ENCODE results near the gene TMEM143.
A peak's percentile ranks its signal among the peaks of the same experiment; 100 is the strongest.

The TMEM143 gene

DNA sequence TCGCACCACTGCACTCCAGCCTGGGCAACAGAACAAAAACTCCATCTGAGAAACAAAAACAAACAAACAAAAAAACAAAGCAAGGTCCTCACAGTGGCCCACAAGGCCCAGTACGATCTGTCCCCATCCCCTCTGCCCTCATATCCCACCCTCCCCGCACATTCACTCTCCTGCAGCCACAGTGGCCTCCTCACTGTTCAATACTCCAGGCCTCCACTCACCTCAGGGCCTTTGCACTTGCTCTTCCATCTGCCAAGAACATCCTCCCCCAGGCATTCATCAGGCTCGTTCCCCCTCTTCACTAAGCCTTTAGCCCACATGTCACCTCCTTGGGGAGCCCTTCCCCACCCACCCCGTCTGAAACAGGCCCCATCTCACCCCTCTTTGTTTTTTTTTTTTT is 4.6 kb downstream of the TMEM143 start:
- no peak for DNase-seq (ENCODE audit: low read depth)

DNA sequence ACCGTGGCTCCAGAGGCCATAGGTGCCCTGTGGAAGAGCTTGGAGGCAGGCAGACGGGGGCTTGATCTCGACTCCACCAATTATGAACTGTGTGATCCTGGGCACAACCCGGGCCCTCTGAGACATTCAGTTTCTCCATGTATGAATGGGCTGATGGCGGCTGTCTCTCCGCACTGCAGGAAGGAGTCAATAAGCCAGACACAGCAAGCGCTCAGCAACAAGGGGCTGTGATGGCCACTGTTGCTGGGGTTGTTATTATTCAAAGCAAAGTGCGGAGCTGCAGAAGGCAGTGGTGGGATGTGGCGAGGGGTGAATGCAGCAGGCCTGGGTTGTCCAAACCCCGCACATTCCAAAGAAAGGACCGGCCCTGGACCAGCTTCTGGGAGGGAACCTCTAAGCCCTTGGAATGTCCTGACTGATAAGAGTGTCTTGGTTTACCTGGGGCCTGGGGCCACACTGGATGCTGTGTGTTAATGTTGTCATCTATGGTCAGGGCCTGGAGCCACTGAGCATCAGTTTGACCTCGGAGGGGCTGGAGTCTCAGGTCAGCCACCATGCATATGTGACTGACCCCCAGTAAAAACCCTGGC is 8.3 kb downstream of the TMEM143 start:
- DNase-seq (ENCODE audit: low read depth): no peak

DNA sequence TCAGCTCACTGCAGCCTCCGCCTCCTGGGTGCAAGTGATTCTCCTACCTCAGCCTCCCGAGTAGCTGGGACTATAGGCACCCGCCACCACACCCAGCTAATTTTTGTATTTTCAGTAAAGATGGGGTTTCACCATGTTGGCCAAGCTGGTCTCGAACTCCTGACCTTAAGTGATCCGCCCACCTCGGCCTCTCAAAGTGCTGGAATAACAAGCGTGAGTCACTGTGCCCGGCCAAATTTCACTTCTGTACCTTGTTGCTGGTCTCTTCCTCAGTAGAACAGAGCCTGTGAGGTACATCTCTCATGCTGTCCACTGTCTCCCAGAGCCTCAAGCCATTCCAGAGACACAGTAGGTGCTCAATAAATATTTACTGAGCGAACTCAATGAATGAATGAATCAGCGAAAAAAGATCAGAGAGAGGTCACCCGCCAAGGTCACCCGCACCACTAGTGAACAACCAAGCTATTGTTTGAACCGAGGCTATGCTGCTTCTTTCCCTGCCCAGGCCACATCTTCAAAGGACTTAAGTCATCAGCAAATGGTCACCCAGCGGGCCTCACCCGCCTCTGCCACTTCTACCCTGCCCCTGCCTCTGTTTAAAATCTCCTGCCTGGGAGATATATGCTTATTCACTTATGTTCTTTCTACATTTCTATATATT is 9.3 kb downstream of the TMEM143 start:
- no peak for DNase-seq (ENCODE audit: low read depth)

DNA sequence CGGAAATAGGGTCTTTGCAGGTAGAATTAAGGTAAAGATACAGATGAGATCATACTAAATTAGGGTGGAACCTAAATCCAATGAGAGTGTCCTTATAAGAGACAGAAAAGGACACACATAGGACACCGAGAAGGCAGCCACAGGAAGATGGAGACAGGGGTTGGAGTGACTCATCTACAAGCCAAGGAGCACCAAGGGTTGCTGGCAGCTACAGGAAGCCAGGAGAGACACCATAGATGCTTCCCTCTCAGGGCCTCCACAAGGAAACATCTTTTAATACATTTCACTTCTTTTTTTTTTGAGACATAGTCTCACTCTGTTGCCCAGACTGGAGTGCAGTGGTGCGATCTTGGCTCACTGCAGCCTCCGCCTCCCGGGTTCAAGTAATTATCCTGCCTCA is 10.1 kb downstream of the TMEM143 start:
- no peak for DNase-seq (ENCODE audit: low read depth)

DNA sequence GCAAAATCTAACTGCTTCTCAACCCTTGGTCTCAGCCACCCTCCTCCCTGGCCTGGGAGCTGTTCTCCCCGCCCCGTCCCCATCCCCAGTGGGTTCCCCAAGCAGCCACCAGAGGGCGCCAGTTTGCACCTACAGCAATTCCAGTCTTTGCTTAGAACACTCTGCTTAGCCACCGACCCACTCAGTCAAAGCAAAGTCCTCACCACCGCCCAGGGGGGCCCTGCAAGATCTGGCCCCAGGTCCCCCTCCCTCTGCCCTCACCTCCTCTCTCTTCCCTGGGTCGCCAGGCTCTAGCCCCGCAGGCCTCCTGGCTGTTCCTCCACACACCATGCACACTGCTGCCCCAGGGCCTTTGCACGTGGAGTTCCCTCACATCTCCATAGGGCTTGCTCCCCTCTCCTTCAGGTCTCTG is 12.4 kb downstream of the TMEM143 start:
- no peak for DNase-seq (ENCODE audit: low read depth)

DNA sequence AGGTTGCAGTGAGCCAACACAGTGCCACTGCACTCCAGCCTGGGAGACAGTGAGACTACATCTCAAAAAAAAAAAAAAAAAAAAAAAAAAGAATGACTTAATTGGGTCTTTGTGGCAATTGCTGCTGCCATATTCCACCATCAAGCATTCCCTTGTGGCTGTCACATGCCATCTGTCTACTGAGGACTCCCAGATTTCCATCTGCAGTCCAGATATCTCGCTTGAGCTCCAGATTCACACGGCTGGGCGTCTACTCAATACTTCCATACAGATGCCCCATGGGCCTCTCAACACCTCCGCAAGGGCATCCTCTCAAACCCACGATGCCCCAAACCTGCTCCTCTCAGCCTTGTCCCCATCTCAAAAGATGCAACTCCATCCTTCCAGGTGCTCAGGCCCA is 12.9 kb downstream of the TMEM143 start:
- DNase-seq (ENCODE audit: low read depth): no peak

DNA sequence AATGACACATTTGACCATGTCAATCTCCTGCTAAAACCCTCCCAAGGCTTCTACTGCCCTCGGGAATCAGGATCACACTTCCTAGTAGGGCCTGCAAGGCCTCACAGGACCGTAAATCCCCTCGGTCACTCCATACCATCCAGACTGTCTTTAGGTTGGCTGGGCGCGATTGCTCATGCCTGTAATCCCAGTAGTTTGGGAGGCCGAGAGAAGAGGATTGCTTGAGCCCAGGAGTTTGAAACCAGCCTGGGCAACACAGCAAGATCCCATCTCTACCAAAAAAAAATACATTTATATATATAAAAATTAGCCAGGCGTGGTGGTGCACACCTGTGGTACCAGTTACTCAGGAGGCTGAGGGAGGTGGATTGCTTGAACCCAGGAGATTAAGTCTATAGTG is 15.0 kb downstream of the TMEM143 start:
- DNase-seq (ENCODE audit: low read depth): no peak

DNA sequence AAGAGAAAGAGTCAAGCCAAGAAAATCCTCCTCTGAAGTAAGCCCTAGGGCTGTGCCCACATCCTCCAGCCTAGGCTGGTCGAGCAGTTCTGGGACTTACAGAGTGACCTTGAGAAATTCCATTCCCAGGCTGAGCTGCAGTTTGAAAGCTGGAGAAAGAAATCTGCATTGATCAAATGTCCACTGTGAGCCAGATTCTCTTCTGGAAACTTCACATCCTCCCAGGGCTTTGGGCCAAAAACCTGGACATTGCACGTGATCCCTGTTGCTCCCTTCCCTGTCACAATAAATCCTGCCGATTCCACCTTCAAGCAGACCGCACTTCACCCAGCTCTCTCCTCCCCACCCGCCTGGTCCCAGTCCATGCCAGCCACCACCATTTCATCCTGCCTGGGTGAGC is 15.7 kb downstream of the TMEM143 start:
- DNase-seq (ENCODE audit: low read depth): no peak

DNA sequence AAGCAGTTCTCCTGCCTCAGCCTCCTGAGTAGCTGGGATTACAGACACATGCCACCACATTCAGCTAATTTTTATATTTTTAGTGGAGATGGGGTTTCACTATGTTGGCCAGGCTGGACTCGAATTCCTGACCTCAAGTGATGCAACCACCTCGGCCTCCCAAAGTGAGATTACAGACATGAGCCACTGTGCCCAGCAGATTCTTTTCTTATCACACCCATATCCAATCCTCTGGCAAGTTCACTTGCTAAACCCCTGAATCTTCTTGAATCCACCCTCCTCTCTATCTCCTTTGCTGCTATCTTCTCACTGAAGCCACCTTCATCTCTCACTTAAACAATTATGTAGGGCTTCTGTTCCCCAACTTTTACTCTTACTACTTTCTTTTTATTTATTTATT is 17.5 kb downstream of the TMEM143 start:
- no peak for DNase-seq (ENCODE audit: low read depth)

DNA sequence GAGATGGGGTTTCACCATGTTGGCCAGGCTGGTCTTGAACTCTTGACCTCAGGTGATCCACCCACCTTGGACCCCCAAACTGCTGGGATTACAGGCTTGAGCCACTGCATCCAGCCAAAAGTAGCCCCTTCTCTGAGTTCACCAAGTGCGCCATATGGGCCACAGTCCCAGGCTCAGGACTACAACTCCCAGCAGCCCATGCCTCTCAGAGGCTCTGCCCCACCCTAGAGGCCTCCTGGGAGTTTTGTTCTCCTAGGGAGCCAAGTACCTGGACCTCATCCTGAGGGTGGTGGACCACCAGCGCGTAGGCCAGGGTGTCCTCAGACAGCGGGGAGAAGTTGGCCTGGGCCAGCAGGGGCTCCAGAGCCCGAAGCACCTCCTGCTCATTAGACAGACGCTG is 18.8 kb downstream of the TMEM143 start:
- DNase-seq (ENCODE audit: low read depth): no peak

DNA sequence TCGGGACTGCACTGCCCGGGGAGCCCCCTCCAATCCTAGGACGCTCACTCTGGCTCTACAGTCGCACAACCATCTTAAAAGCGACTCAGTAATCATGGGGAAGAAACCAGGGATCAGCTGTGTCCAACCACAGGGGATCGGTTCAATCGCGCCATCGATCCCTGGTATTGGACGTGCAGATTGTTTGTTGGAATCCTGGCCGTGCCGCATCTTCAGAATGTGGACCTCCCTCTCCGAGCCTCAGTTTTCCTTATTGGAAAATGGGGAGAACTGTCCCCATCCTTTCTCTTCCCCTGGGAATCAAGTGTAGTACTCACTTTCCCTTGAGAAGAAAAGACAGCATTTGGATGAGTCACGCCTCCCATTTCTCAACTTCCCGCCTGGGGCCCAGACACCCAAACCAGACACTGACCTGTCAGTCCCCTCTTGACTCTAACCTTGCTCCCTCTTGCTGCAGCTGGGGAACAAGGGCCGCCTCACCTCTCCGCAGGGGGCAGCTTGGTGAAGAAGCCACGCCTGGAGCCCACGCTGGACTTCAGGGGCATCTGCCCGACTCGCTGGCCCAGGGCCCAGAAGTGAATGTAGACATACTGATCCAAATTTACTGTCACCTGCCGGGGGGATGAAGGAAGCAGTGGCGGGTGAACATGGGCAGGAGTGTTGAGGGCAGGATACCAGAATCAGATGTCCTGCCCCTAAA is 20.7 kb downstream of the TMEM143 start:
- DNase-seq (ENCODE audit: low read depth): no peak

DNA sequence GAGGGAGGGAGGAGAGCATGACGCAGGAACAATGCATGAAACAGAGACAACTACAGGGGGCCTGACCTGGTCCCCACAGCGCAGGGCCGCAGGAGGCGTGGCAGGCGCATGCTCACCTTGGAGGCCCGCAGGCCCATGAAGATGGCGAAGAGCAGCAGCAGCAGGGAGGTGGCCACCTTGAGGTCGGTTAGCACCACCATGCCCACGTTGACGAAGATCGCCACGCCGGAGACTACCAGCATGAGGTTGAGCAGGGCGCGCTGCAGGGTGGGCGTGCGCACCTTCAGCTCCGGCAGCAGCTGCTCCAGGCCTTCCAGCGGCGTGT is 21.4 kb downstream of the TMEM143 start:
- no peak for DNase-seq (ENCODE audit: low read depth)

DNA sequence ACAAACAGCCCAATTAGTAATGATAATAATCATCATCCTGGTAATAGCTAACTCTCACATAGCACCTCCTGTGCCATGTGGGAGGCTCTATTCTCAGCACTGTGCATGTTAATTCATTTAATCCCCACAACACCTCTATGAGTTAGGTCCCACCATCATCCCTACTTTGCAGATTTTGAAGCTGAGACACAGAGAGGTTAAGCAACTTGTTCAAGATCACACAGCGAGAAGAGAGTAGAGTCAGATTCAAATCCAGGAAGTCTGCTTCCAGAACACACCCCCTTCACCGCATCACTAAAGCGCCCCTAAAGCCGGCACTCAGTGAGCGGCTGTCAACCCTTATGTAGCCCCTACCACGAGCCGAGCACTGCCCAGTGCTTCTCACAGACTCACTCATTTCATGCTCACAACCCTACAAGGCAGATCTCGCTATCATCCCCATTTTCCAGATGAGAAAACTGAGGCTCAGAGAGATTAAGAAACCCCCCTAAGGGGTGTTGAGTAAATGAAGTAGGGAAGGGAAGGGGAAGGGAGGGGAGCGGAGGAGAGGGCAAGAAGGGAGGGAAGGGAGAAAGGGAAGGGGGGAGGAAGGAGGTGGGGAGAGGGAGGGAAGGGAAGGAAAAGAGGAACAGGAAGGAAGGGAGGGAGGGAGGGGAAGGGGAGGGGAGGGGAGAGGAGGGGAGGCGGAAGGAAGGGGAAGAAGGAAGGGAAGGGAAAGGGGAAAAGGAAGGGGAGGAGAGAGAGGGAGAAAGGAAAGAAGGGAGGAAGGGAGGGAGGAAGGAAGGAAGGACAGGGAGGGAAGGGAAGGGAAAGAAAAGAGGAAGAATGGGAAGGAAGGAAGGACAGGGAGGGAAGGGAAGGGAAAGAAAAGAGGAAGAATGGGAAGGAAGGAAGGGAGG is 22.0 kb downstream of the TMEM143 start:
- DNase-seq (ENCODE audit: low read depth): no peak

DNA sequence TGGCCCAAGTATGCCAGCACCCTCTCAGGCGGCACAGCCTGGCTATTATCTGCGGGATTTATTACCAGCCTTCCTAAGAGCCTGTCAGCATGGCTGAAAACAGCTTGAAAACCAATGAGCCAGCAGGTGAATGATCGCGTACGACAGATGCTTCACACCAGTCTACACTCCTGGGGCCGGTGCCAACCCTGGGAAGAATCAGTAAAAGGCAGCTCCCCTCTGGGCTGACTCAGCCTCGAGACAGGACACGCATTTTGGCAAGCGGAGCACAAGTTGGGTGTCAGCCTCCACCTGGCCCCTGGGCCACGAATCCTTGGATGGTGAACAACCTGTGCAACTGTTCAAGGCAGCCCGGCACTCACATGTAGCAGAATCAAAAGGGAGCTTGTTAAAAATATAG is 22.7 kb downstream of the TMEM143 start:
- DNase-seq (ENCODE audit: low read depth): no peak

DNA sequence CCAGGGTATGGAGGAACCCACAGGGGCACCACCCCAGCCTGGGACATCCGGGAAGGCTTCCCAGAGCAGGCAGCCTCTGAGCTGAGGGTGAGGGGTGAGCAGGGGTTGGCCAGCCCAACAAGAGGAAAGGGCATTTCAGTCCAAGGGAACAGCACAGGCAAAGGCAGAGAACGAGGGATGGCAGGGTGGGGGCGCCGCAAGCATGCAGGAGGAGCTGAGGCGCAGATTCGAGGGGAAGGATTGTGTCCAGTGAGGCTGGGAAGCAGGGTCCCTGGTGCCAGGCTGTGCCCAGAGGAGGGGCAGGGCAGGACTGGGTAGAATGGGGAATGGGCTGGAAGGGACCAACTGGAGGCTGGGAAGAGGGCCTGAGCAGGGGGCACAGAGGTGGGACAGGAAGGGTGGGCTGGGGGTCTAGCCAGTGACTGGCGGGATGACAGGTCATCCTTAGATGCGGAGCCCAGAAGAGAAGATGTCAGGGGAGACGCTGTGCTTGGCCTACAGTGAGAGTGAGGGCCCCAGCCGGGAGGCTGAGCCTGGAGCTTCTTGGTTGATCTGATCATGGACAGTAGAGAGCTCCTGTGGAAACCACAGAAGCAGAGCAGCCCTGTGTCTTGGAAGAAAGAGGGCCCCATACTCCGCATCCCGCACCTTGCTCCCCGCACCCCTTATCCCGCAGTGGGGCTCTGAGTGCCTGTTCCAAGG is 24.8 kb downstream of the TMEM143 start:
- no peak for DNase-seq (ENCODE audit: low read depth)

DNA sequence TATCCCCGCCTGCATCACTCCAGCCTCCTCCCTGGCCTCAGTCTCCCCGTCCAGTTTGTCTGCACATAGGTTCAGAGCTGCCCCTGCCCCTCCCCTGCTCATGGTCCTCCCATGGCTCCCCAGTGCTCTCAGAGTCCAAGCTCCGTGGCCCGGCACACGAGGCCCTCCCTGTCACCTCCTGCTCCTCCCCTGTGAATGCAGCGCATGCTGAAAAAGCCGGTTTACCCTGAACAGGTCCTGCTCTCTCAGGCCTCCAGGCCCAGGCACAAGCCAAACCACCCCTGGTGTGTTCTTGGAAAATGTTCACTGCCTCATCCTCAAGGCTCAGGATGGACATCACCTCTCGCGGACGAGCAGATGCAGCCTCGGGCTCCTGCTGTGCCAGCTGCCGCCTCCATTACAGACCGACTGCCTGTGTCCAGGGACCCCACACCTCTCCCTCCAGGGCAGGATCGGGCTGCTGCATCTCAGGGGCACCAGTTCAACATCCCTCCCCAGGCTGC is 25.4 kb downstream of the TMEM143 start:
- no peak for DNase-seq (ENCODE audit: low read depth)

DNA sequence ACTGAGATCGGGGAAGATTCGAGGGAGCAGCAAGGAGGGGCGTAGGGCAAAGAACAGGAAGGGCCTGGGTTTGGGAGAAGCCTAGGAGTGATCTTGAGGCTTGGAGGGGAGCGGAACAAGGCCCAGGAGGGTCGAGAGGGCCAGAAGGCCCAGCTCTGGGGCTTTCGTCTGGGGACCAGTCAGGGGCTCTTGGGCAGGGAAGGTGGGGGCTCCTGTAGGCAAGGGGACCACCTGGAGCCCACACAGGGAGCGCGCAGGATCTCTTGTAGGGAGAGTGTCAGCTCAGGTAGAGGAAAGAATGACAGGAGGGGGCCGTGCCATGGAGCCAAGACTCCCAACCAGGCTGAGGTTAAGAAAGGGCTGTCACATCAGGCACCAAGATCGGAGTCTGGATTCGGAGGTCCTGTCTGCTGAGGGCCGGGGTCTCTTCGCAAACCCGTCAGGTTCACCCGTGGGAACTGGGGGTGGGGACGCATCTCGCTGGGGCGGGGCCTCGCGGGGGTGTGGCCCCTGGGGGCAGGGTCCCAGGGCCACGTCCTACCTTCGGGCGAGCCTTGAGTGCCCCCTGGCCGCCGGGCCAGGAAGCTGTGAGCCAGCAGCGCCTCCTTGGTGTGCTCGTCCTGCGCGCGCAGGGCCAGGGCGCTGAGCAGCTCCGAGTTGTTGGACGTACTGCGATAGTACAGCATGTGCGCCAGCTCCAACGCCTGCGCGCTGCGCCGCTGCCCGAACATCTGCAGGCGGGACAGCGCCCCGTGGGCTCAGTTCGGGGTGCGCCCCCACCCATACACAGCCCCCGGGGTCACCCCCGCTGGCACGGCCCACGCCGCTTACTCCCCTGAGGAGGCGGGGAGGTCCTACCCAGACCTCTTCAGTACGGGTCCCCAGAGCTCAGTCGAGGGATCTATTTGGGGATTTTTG is 30.0 kb downstream of the TMEM143 start:
- DNase-seq (ENCODE audit: low read depth): peak; percentile 92

DNA sequence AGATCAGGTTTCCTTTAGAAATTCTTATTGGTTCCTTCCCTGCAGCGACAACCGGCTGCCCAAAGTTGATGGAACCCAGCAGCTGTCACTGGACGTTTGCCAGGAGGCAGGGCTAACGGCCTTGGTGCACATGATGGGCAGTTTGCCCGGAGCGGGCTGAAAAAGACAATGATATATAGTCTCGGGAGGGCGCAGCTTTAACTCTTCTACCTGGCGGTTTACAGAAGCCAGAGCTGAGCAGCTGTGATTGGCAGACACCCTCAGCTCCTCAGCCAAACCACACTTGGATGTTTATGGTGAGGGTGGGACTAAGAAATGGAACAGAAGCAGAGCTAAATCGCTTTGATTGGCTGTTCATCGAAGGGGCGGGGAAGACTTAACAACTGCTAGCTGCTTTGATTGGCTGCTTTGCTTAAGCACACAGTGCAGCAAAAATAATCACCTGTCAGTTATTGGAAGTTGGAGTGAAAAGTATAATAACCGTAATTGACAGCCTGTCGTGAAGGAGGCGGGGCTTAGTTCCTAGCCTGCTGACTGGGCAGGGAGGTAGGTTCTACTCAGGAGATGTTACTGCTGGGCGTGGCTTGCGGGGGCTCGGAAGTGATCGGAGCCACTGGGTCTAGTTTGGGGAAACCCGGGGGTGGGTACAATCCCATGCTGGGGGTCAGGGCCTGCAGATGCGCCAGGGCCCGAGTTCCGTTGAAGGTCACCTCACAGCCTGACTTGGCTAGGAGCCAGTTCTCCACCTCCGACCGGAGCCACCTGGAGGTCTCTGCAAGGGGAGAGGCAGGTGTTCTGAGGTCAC is 30.9 kb downstream of the TMEM143 start:
- peak; percentile 98 for DNase-seq (ENCODE audit: low read depth)

DNA sequence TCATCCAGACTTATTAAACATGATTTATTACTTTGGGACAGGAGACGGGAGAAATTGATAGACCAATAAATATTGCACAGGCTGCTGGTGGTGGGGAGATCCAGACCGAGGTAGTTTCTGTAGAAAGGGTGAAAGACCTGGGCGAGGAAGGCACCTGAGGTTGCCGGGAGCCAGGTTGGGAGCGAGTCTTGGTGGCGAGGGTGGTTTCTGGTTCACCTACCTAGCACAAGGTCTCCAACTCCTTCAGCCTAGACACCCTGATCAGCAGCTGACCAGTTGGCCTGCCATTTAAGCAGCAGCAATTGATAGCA is 31.4 kb downstream of the TMEM143 start:
- no peak for DNase-seq (ENCODE audit: low read depth)

DNA sequence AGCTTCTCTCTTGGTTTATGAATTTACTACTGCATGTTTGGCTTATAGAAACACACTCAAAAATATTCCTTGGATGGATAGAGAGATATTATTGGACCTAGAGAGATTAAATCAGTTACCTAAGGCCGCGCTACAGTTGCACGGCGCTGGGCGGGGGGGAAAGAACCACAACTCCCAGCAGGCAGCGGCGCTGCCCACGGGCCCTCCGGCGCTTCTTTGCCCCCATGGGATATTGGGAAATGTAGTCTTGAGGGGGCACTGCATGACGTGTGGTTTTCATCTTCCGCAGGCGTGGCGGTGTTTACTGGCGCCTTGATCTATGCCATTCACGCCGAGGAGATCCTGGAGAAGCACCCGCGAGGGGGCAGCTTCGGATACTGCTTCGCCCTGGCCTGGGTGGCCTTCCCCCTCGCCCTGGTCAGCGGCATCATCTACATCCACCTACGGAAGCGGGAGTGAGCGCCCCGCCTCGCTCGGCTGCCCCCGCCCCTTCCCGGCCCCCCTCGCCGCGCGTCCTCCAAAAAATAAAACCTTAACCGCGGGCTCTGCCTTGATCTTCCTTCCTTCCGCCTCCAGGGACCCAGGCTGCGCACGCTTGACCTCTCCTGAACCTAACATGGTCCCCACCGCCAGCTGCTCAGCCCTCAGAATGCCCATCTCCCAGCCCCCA is 33.6 kb downstream of the TMEM143 start:
- DNase-seq (ENCODE audit: low read depth): no peak
